ENCODE results near the gene GMNC.
"Not testable (repeated sequence)": the region's sequence is repeated elsewhere in the genome, so short reads cannot be mapped to it uniquely, and the experiment has no call there.

The GMNC gene, protein sequence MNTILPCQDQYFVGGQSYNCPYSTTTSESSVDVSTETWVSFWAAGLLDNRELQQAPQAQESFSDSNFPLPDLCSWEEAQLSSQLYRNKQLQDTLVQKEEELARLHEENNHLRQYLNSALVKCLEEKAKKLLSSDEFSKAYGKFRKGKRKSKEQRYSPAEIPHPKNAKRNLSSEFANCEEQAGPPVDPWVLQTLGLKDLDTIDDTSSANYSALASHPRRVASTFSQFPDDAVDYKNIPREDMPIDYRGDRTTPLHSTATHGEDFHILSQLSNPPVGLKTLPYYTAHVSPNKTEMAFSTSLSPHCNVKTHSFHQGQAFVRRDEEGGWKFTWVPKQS

DNA sequence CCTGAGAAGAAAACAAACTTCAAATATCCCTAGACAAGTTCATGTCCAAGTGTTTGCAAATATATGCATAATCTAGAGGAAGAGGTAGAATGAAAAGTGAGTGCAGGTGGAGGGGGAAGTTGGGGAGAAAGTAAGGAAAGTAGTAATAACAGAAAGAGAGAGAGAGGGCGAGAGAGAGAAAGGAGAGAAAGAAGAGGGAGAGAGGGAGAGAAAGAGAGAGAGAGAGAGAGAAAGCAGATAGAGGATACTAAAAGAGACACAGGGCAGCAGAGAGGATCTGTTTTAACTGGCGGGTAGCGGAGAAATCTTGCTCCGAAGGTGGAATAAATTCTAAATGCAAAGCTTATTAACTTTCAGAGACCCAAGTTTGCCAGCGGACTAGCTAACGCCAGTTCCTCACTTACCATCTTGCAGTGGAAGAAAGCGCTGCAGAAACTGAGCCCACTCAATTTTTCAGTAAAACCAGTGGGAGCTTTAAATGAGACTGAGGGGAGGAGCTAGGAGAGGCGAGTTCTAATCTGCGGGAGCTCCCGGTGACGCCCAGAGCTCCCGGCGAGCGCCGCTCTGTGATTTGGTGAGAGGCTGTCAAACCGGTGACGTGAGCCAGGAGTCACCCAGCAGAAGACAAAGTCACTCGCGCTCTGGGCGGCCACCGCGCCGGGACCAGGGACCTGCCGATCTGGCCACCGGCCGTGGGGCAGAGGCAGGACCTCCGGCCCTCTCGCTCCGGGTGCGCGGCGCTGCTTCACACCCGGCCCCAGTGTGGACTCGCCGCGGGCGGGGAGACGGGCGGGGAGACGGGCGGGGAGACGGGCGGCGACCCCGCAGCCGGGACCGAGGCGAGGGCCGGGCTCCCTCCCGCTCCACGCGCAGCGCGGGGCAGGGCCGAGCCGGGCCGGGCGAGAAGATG, at the start of gene GMNC:
GMNC (minus strand) TSS at position 486 of the 910 bp plus-strand sequence; CDS start at position 407, 79 bp downstream.
- no peak for DNase-seq (ENCODE audit: low read depth in 3 of 3)

- no peak for DNase-seq (ENCODE audit: low read depth in 3 of 3)
These were observed 48.9 kb upstream of the GMNC start for GRCh38 chr3:190911382-190911781.

- DNase-seq (ENCODE audit: low read depth in 3 of 3): no peak
These were observed 47.4 kb upstream of the GMNC start for GRCh38 chr3:190909908-190910307.

- DNase-seq (ENCODE audit: low read depth in 3 of 3): no peak
These were observed 40.7 kb upstream of the GMNC start for GRCh38 chr3:190903156-190903555.

GRCh38 chr3:190902292-190902691, 39.8 kb upstream of the GMNC start:
- no peak for DNase-seq (ENCODE audit: low read depth in 3 of 3)

- DNase-seq (ENCODE audit: low read depth in 3 of 3): no peak
These were observed 30.0 kb upstream of the GMNC start for GRCh38 chr3:190892395-190892902.

DNA sequence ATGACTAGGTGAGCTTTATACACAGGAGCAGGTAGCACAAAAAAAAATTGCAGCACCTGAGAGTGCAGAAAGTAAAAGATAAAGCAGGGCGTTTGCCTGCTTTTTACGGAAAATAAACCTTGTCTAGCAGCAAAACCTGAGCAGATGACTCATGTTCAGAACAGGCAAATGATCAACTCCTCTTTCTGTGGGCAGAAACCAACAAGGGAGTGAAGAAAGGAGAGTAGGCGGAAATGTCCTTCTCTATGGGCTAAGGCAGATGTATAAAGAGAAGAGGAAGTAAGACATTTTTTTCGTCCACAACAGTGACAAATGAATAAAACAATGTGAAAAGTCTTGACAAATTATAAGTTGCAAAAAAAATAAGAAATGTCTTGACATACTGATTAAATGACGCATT, 24.5 kb upstream of the GMNC start:
- DNase-seq (ENCODE audit: low read depth in 3 of 3): no peak

GRCh38 chr3:190883973-190884832, 21.7 kb upstream of the GMNC start:
- no peak for DNase-seq (ENCODE audit: low read depth in 3 of 3)

DNA sequence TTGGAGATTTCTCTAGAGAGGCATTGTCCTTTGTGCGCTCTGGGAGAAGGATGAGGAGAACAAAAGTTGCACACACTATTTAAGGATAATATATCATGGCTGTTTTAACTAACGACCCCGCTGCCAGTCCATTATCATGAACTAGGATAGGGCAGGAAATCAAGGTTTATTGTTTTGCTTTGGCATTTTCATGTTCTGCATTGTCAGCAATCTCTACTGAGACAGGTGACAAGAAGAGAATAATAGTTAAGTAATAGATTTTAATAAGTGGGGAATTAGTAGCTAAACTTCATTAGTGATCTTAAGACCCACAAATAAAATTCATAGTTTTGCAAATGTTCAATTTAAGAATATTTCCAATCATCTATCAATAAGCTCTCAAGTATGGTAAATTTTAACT, 20.6 kb upstream of the GMNC start:
- no peak for DNase-seq (ENCODE audit: low read depth in 3 of 3)

GRCh38 chr3:190877925-190878324, 15.4 kb upstream of the GMNC start:
- DNase-seq (ENCODE audit: low read depth in 3 of 3): no peak

GRCh38 chr3:190876433-190876832, 13.9 kb upstream of the GMNC start:
- not testable (repeated sequence) for DNase-seq (ENCODE audit: low read depth in 3 of 3)

GRCh38 chr3:190875061-190875460, 12.6 kb upstream of the GMNC start:
- not testable (repeated sequence) for DNase-seq (ENCODE audit: low read depth in 3 of 3)

GRCh38 chr3:190870127-190870526, 7.6 kb upstream of the GMNC start:
- DNase-seq (ENCODE audit: low read depth in 3 of 3): no peak

GRCh38 chr3:190867071-190867470, 4.6 kb upstream of the GMNC start:
- no peak for DNase-seq (ENCODE audit: low read depth in 3 of 3)

- no peak for DNase-seq (ENCODE audit: low read depth in 3 of 3)
These were observed 3.3 kb upstream of the GMNC start for GRCh38 chr3:190865828-190866227.

DNA sequence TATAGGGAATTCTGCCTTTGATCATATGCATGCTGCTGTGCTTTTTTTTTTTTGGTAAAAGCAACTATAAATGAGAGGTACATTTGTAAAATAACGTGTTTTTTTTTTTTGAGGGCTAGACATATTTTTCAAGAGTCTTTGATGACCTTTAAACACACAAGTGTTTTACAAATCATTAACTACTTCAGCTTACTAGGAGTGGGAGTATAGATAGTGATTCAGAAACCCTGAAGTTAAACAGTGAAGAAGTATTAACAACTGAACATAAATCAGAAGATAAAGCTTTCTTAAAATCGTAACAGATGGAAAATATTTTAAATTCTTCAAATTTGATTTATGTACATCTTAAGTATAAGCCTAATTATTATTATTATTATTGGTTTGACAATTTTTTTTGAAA, 2.9 kb upstream of the GMNC start:
- no peak for DNase-seq (ENCODE audit: low read depth in 3 of 3)

DNA sequence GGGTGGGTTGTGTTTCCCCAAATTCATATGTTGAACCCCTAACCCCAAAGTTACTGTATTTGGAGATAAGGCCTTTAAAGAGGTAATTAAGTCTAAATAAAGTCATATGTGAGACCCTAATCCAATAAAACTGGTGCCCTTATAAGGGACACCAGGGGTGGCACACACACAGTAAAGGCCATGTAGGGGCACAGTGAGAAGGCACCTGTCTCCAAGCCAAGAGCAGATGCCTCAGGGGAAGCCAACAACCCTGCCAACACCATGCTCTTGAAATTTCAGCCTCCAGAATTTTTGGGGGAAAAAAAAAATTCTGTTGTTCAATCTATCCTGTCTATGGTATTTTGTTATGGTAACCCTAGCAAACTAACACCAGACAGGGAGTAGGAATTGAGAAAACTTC, 1.5 kb upstream of the GMNC start:
- no peak for DNase-seq (ENCODE audit: low read depth in 3 of 3)

- DNase-seq (ENCODE audit: low read depth in 3 of 3): no peak
These were observed 598 bp upstream of the GMNC start for GRCh38 chr3:190863119-190863465.

- DNase-seq (ENCODE audit: low read depth in 3 of 3): no peak
These were observed 2.0 kb downstream of the GMNC start for GRCh38 chr3:190860521-190860920.

DNA sequence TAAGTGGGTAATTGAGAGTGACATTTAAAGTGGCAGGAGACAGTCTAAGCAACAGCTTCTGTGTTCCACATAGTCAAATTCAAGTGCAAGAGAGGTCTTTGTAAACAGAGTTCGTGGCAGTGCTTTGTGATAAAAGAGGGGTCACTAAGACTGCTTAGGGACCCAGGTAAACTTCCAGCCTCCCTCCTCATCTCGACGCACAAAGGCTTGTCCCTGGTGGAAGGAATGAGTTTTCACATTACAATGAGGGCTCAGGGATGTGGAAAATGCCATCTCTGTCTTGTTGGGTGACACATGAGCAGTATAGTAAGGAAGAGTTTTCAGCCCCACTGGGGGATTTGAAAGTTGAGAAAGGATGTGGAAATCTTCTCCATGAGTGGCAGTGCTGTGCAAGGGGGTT, 7.3 kb downstream of the GMNC start:
- no peak for DNase-seq (ENCODE audit: low read depth in 3 of 3)

DNA sequence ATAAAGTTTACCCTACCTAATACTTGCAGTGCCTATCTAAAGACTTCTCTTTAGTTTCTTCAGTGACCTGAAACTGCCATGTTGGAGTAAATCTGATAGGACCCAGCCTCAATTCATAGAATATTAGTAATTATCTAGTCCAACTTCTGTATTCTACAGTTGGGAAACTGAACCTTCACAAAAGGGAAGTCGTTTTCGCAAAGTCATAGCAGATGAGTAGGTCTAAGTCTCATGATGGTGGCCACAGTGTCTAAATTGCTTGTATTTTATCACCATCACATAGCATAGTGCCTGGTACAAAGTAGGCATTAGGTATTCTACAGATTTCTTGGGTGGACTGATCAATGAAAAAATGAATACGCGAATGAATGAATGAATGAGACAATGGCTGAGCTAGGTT, 8.4 kb downstream of the GMNC start:
- DNase-seq (ENCODE audit: low read depth in 3 of 3): no peak

GRCh38 chr3:190853464-190853863, 9.0 kb downstream of the GMNC start:
- no peak for DNase-seq (ENCODE audit: low read depth in 3 of 3)
